GM23338 (cell line): ENCODE data around the gene MARCHF7. TPM values are rescaled to one million over a fixed set of nuclear protein-coding genes. Genes with fewer than 3 reads are reported as not detected.

Experiments
- ATAC-seq: fragments of 200-7000 bp; cut with Tn5 transposase; 3 replicates; pipeline ENCODE4 v1.9.1; 2020
- DNase-seq: peaks from one replicate; pipeline ENCODE4 v3.0.0-alpha.2; 2015; ENCODE audit warnings: low spot score
- H2AFZ ChIP-seq: fragments of 200-600 bp; sonication (generic); 2 replicates; pipeline ENCODE4 v1.8.0; 2016; ENCODE audit warnings: antibody characterized with exemption, mild to moderate bottlenecking, moderate library complexity
- H3F3A ChIP-seq: fragments of 200-600 bp; sonication (generic); replicated peaks from 2 replicates; pipeline ENCODE4 v1.8.0; 2017; ENCODE audit warnings: antibody characterized with exemption, mixed run types, low read depth
- H3K27ac ChIP-seq: fragments of 200-600 bp; sonication (generic); 2 replicates; pipeline ENCODE4 v1.6.1; 2016; ENCODE audit warnings: low read depth
- H3K27me3 ChIP-seq: fragments of 200-600 bp; sonication (generic); 2 replicates; pipeline ENCODE4 v1.8.0; 2016; ENCODE audit warnings: mild to moderate bottlenecking, mixed run types, moderate library complexity; ENCODE audit not compliant: insufficient read depth
- H3K36me3 ChIP-seq: fragments of 200-600 bp; sonication (generic); 2 replicates; pipeline ENCODE4 v1.8.0; 2016; ENCODE audit warnings: mild to moderate bottlenecking; ENCODE audit not compliant: insufficient read depth
- H3K4me1 ChIP-seq: fragments of 200-600 bp; sonication (generic); 2 replicates; pipeline ENCODE4 v1.8.0; 2016; ENCODE audit warnings: mild to moderate bottlenecking, moderate library complexity; ENCODE audit not compliant: insufficient read depth
- H3K4me2 ChIP-seq: fragments of 200-600 bp; sonication (generic); 2 replicates; pipeline ENCODE4 v1.7.1; 2017; ENCODE audit warnings: mixed run types
- H3K4me3 ChIP-seq: fragments of 200-600 bp; sonication (generic); 2 replicates; pipeline ENCODE4 v1.6.1; 2016; ENCODE audit warnings: mixed run types
- H3K79me2 ChIP-seq: fragments of 200-600 bp; sonication (generic); replicated peaks from 2 replicates; pipeline ENCODE4 v1.8.0; 2017; ENCODE audit warnings: mild to moderate bottlenecking; ENCODE audit not compliant: insufficient read depth
- H3K9me2 ChIP-seq: fragments of 200-600 bp; sonication (generic); 2 replicates; pipeline ENCODE4 v1.8.0; 2017; ENCODE audit not compliant: insufficient read depth
- H4K20me1 ChIP-seq: fragments of 200-600 bp; sonication (generic); replicated peaks from 2 replicates; pipeline ENCODE4 v1.8.0; 2017; ENCODE audit warnings: mild to moderate bottlenecking; ENCODE audit not compliant: insufficient read depth
- H3K27ac Mint-ChIP-seq: 2 replicates; pipeline ENCODE4 v1.8.0; 2020; ENCODE audit warnings: inconsistent platforms, mild to moderate bottlenecking, moderate library complexity, mixed read lengths
- H3K27me3 Mint-ChIP-seq: 3 replicates; pipeline ENCODE4 v1.8.0; 2022; ENCODE audit warnings: low read depth, mild to moderate bottlenecking, moderate library complexity, mixed read lengths, inconsistent platforms; ENCODE audit not compliant: insufficient read depth, poor library complexity
- H3K36me3 Mint-ChIP-seq: 3 replicates; pipeline ENCODE4 v1.8.0; 2021; ENCODE audit warnings: low read depth, mild to moderate bottlenecking, inconsistent platforms, moderate library complexity, mixed read lengths
- H3K4me1 Mint-ChIP-seq: 3 replicates; pipeline ENCODE4 v1.8.0; 2020; ENCODE audit warnings: mild to moderate bottlenecking, inconsistent platforms, mixed read lengths
- H3K4me3 Mint-ChIP-seq: 3 replicates; pipeline ENCODE4 v1.8.0; 2021; ENCODE audit warnings: moderate library complexity, mild to moderate bottlenecking, inconsistent platforms, mixed read lengths
- H3K9me3 Mint-ChIP-seq: 3 replicates; pipeline ENCODE4 v1.8.0; 2020; ENCODE audit warnings: moderate library complexity, mild to moderate bottlenecking, inconsistent platforms, mixed read lengths
- CREB1 ChIP-seq: fragments of 250-450 bp; sonication (Bioruptor Pico); IDR thresholded peaks from 2 replicates; pipeline ENCODE4 v1.5.0; 2020; ENCODE audit warnings: low read depth, mild to moderate bottlenecking, moderate library complexity
- EZH2 ChIP-seq: fragments of 200-600 bp; sonication (generic); IDR thresholded peaks from one replicate; pipeline ENCODE4 v1.8.0; 2017; ENCODE audit warnings: antibody characterized with exemption, mild to moderate bottlenecking, low read depth; ENCODE audit not compliant: unreplicated experiment
- EZH2phosphoT487 ChIP-seq: fragments of 200-600 bp; sonication (generic); IDR thresholded peaks from one replicate; pipeline ENCODE4 v1.8.1; 2018; ENCODE audit warnings: antibody characterized with exemption; ENCODE audit not compliant: unreplicated experiment
- JUNB ChIP-seq: IDR thresholded peaks from one replicate; pipeline ENCODE4 v1.6.1; 2016; ENCODE audit warnings: antibody characterized with exemption; ENCODE audit not compliant: unreplicated experiment
- NANOG ChIP-seq: IDR thresholded peaks from 2 replicates; pipeline ENCODE4 v1.6.1; 2016; ENCODE audit warnings: antibody characterized with exemption, borderline replicate concordance
- POLR2AphosphoS5 ChIP-seq: IDR thresholded peaks from 2 replicates; pipeline ENCODE4 v1.6.1; 2016; ENCODE audit warnings: antibody characterized with exemption, low read depth
- STAT1 ChIP-seq: IDR thresholded peaks from one replicate; pipeline ENCODE4 v1.6.1; 2016; ENCODE audit warnings: antibody characterized with exemption; ENCODE audit not compliant: unreplicated experiment
- ZNF114 ChIP-seq: fragments of 250-450 bp; sonication (Bioruptor Pico); IDR thresholded peaks from 2 replicates; pipeline ENCODE4 v1.5.0; 2020; ENCODE audit warnings: mild to moderate bottlenecking, moderate library complexity
- ZNF331 ChIP-seq: fragments of 250-450 bp; sonication (Bioruptor Pico); IDR thresholded peaks from 2 replicates; pipeline ENCODE4 v1.5.0; 2020; ENCODE audit warnings: low read depth, mild to moderate bottlenecking, moderate library complexity
- polyA plus RNA-seq: library from polyadenylated mRNA; unstranded; fragments of >200 nt; fragmentation: Nextera tagmentation; extraction: Ambion mirVana; gene quantifications from 2 replicates; pipeline ENCODE4 v1.2.1, GENCODE V29; 2016
- total RNA-seq: library from RNA; depleted of rRNA; stranded (reverse); fragments of >200 nt; shearing (Covaris generic); gene quantifications from 2 replicates; pipeline ENCODE4 v1.2.3, GENCODE V29; 2014
- TF ChIP-seq, protein P1 (sequence below): IDR thresholded peaks from 2 replicates; pipeline ENCODE4 v1.6.1; 2016; ENCODE audit warnings: antibody characterized with exemption
- TF ChIP-seq, protein P2 (sequence below): IDR thresholded peaks from one replicate; pipeline ENCODE4 v1.6.1; 2018; ENCODE audit warnings: antibody characterized with exemption; ENCODE audit not compliant: unreplicated experiment
- TF ChIP-seq, protein P3 (sequence below): fragments of 250-450 bp; sonication (Bioruptor Pico); IDR thresholded peaks from 2 replicates; pipeline ENCODE4 v1.5.0; 2020; ENCODE audit warnings: mild to moderate bottlenecking, moderate library complexity
- TF ChIP-seq, protein P4 (sequence below), 2 experiments: fragments of 200-600 bp in 1 of 2; sonication (generic) in 1 of 2; conservative IDR thresholded peaks; 2 replicates each; pipeline versions ENCODE4 v1.5.1 to v1.6.1; 2016 to 2017; ENCODE audit warnings: antibody characterized with exemption in 2 of 2, low read depth in 2 of 2, mild to moderate bottlenecking in 2 of 2, moderate library complexity in 1 of 2

MARCHF7 gene
- total and polyA plus RNA-seq, 2 experiments from 2014 or later: 101 to 142 TPM

DNA sequence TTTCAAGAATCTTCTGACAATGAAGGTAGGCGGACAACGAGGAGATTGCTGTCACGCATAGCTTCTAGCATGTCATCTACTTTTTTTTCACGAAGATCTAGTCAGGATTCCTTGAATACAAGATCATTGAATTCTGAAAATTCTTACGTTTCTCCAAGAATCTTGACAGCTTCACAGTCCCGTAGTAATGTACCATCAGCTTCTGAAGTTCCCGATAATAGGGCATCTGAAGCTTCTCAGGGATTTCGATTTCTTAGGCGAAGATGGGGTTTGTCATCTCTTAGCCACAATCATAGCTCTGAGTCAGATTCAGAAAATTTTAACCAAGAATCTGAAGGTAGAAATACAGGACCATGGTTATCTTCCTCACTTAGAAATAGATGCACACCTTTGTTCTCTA, 35.8 kb downstream of the MARCHF7 start (continued):
- TF ChIP-seq, protein P1, sequence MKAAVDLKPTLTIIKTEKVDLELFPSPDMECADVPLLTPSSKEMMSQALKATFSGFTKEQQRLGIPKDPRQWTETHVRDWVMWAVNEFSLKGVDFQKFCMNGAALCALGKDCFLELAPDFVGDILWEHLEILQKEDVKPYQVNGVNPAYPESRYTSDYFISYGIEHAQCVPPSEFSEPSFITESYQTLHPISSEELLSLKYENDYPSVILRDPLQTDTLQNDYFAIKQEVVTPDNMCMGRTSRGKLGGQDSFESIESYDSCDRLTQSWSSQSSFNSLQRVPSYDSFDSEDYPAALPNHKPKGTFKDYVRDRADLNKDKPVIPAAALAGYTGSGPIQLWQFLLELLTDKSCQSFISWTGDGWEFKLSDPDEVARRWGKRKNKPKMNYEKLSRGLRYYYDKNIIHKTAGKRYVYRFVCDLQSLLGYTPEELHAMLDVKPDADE: no peak
- TF ChIP-seq JUNB (no peak), EZH2 (no peak)

DNA sequence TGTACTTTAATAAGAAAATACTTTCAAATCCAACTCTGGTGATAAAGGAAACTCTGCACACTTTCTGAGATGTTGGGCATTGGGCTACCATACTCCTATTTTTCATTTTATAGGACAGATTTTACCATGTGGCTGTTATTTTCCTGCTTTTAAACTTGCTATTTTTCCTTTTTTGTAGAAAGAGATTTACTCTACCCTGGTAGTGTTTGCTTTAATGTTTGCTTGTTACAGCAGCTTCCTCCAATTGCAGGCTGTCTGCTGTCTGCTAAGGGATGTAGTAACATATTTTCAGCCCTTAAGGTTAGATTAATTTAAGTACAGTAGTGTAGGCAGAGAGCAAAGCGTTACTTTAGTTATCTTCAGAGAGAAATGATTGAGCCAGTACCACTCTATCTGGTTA, 38.6 kb downstream of the MARCHF7 start:
- Mint-ChIP-seq H3K27ac (no peak overlapping the region), H3K4me1 (no peaks in the 10 kb centered on the region; the same call in 2 of the 3 replicates), H3K9me3 (no peaks in the 10 kb centered on the region), H3K36me3 (peaks cover 62% of the 10 kb centered on the region), H3K4me3 (no peak overlapping the region), H3K27me3 (no peaks in the 10 kb centered on the region)
- H3F3A ChIP-seq: peaks cover 4% of the 10 kb centered on the region; the same call in 1 of the 2 replicates
- H3K4me1 ChIP-seq: no peaks in the 10 kb centered on the region
- no peak for ATAC-seq
- TF ChIP-seq, protein P2, sequence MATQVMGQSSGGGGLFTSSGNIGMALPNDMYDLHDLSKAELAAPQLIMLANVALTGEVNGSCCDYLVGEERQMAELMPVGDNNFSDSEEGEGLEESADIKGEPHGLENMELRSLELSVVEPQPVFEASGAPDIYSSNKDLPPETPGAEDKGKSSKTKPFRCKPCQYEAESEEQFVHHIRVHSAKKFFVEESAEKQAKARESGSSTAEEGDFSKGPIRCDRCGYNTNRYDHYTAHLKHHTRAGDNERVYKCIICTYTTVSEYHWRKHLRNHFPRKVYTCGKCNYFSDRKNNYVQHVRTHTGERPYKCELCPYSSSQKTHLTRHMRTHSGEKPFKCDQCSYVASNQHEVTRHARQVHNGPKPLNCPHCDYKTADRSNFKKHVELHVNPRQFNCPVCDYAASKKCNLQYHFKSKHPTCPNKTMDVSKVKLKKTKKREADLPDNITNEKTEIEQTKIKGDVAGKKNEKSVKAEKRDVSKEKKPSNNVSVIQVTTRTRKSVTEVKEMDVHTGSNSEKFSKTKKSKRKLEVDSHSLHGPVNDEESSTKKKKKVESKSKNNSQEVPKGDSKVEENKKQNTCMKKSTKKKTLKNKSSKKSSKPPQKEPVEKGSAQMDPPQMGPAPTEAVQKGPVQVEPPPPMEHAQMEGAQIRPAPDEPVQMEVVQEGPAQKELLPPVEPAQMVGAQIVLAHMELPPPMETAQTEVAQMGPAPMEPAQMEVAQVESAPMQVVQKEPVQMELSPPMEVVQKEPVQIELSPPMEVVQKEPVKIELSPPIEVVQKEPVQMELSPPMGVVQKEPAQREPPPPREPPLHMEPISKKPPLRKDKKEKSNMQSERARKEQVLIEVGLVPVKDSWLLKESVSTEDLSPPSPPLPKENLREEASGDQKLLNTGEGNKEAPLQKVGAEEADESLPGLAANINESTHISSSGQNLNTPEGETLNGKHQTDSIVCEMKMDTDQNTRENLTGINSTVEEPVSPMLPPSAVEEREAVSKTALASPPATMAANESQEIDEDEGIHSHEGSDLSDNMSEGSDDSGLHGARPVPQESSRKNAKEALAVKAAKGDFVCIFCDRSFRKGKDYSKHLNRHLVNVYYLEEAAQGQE: no peak
- TF ChIP-seq, protein P3, sequence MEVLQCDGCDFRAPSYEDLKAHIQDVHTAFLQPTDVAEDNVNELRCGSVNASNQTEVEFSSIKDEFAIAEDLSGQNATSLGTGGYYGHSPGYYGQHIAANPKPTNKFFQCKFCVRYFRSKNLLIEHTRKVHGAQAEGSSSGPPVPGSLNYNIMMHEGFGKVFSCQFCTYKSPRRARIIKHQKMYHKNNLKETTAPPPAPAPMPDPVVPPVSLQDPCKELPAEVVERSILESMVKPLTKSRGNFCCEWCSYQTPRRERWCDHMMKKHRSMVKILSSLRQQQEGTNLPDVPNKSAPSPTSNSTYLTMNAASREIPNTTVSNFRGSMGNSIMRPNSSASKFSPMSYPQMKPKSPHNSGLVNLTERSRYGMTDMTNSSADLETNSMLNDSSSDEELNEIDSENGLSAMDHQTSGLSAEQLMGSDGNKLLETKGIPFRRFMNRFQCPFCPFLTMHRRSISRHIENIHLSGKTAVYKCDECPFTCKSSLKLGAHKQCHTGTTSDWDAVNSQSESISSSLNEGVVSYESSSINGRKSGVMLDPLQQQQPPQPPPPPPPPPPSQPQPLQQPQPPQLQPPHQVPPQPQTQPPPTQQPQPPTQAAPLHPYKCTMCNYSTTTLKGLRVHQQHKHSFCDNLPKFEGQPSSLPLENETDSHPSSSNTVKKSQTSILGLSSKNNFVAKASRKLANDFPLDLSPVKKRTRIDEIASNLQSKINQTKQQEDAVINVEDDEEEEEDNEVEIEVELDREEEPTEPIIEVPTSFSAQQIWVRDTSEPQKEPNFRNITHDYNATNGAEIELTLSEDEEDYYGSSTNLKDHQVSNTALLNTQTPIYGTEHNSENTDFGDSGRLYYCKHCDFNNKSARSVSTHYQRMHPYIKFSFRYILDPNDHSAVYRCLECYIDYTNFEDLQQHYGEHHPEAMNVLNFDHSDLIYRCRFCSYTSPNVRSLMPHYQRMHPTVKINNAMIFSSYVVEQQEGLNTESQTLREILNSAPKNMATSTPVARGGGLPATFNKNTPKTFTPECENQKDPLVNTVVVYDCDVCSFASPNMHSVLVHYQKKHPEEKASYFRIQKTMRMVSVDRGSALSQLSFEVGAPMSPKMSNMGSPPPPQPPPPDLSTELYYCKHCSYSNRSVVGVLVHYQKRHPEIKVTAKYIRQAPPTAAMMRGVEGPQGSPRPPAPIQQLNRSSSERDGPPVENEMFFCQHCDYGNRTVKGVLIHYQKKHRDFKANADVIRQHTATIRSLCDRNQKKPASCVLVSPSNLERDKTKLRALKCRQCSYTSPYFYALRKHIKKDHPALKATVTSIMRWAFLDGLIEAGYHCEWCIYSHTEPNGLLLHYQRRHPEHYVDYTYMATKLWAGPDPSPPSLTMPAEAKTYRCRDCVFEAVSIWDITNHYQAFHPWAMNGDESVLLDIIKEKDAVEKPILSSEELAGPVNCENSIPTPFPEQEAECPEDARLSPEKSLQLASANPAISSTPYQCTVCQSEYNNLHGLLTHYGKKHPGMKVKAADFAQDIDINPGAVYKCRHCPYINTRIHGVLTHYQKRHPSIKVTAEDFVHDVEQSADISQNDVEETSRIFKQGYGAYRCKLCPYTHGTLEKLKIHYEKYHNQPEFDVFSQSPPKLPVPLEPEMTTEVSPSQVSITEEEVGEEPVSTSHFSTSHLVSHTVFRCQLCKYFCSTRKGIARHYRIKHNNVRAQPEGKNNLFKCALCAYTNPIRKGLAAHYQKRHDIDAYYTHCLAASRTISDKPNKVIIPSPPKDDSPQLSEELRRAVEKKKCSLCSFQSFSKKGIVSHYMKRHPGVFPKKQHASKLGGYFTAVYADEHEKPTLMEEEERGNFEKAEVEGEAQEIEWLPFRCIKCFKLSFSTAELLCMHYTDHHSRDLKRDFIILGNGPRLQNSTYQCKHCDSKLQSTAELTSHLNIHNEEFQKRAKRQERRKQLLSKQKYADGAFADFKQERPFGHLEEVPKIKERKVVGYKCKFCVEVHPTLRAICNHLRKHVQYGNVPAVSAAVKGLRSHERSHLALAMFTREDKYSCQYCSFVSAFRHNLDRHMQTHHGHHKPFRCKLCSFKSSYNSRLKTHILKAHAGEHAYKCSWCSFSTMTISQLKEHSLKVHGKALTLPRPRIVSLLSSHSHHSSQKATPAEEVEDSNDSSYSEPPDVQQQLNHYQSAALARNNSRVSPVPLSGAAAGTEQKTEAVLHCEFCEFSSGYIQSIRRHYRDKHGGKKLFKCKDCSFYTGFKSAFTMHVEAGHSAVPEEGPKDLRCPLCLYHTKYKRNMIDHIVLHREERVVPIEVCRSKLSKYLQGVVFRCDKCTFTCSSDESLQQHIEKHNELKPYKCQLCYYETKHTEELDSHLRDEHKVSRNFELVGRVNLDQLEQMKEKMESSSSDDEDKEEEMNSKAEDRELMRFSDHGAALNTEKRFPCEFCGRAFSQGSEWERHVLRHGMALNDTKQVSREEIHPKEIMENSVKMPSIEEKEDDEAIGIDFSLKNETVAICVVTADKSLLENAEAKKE (CRISPR knock-in tag): no peak
- TF ChIP-seq STAT1 (no peak), NANOG (no peak), CREB1 (CRISPR knock-in tag) (no peak), ZNF114 (CRISPR knock-in tag) (no peak), EZH2phosphoT487 (no peak), POLR2AphosphoS5 (no peak), ZNF331 (CRISPR knock-in tag) (no peak)
- TF ChIP-seq, protein P4, sequence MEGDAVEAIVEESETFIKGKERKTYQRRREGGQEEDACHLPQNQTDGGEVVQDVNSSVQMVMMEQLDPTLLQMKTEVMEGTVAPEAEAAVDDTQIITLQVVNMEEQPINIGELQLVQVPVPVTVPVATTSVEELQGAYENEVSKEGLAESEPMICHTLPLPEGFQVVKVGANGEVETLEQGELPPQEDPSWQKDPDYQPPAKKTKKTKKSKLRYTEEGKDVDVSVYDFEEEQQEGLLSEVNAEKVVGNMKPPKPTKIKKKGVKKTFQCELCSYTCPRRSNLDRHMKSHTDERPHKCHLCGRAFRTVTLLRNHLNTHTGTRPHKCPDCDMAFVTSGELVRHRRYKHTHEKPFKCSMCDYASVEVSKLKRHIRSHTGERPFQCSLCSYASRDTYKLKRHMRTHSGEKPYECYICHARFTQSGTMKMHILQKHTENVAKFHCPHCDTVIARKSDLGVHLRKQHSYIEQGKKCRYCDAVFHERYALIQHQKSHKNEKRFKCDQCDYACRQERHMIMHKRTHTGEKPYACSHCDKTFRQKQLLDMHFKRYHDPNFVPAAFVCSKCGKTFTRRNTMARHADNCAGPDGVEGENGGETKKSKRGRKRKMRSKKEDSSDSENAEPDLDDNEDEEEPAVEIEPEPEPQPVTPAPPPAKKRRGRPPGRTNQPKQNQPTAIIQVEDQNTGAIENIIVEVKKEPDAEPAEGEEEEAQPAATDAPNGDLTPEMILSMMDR (conservative IDR thresholded peaks at IDR 0.05; ENCODE audit: low read depth in 2 of 2): no peak
- H3K9me2 ChIP-seq: no peaks in the 10 kb centered on the region
- no peak overlapping the region for H3K4me2 ChIP-seq
- no peak for DNase-seq
- H3K27me3 ChIP-seq: no peaks in the 10 kb centered on the region
- no peak overlapping the region for H3K4me3 ChIP-seq
- H4K20me1 ChIP-seq: peaks cover 21% of the 10 kb centered on the region
- peaks cover 69% of the 10 kb centered on the region for H3K79me2 ChIP-seq
- peaks cover 30% of the 10 kb centered on the region for H3K36me3 ChIP-seq
- no peak overlapping the region for H3K27ac ChIP-seq
- no peak overlapping the region for H2AFZ ChIP-seq
